Stimulated activated CD8-positive, alpha-beta memory T cell treated with anti-CD3 and anti-CD28 coated beads, Interleukin-4, amount 100 ng/mL, for 24 hours (primary cell): Measurements from ENCODE around the gene INPP5D.
"Not testable (repeated sequence)": the region's sequence is repeated elsewhere in the genome, so short reads cannot be mapped to it uniquely, and the experiment has no call there.

ENCODE experiments used
- DNase-seq: peaks from one replicate; pipeline ENCODE4 v3.0.0-alpha.2; 2020; ENCODE audit warnings: low read depth

Gene INPP5D

GRCh38 chr2:233059797-233060500, at the start of gene INPP5D:
Gene INPP5D (plus strand): TSS chr2:233060342. CDS start chr2:233060479, 137 bp downstream.
- peak; percentile 47 for DNase-seq

GRCh38 chr2:233010569-233011267, 49.4 kb upstream of the INPP5D start:
- DNase-seq: no peak

- DNase-seq: no peak
Measured at GRCh38 chr2:233011268-233011650, 48.9 kb upstream of the INPP5D start.

- no peak for DNase-seq
Measured at GRCh38 chr2:233011702-233012131, 48.4 kb upstream of the INPP5D start.

GRCh38 chr2:233012301-233012971, 47.7 kb upstream of the INPP5D start:
- no peak for DNase-seq

GRCh38 chr2:233013027-233013461, 47.1 kb upstream of the INPP5D start, which contains the start of gene NGEF:
Gene NGEF (minus strand): TSS chr2:233013256. CDS start chr2:232974890, 38,366 bp downstream.
- no peak for DNase-seq

- DNase-seq: no peak
Measured at GRCh38 chr2:233013650-233014049, 46.5 kb upstream of the INPP5D start.

- no peak for DNase-seq
Measured at GRCh38 chr2:233015019-233015645, 45.0 kb upstream of the INPP5D start.

GRCh38 chr2:233017947-233018346, 42.2 kb upstream of the INPP5D start:
- DNase-seq: no peak

- not testable (repeated sequence) for DNase-seq
Measured at GRCh38 chr2:233019610-233020009, 40.5 kb upstream of the INPP5D start.

GRCh38 chr2:233020454-233020853, 39.7 kb upstream of the INPP5D start:
- DNase-seq: no peak

GRCh38 chr2:233021771-233022170, 38.4 kb upstream of the INPP5D start:
- no peak for DNase-seq

- no peak for DNase-seq
Measured at GRCh38 chr2:233022561-233022960, 37.6 kb upstream of the INPP5D start.

GRCh38 chr2:233023007-233023760, 37.0 kb upstream of the INPP5D start:
- no peak for DNase-seq

GRCh38 chr2:233023761-233024410, 36.3 kb upstream of the INPP5D start:
- no peak for DNase-seq

GRCh38 chr2:233025706-233026105, 34.4 kb upstream of the INPP5D start:
- DNase-seq: no peak

GRCh38 chr2:233026198-233026813, 33.8 kb upstream of the INPP5D start:
- no peak for DNase-seq

GRCh38 chr2:233029321-233029720, 30.8 kb upstream of the INPP5D start:
- no peak for DNase-seq

- DNase-seq: no peak
Measured at GRCh38 chr2:233031556-233032500, 28.3 kb upstream of the INPP5D start.
